ENCODE results near the gene GTF3C5. TPM values are rescaled to one million over a fixed set of nuclear protein-coding genes. Genes with fewer than 3 reads are reported as not detected.
"Not testable (repeated sequence)": the region's sequence is repeated elsewhere in the genome, so short reads cannot be mapped to it uniquely, and the experiment has no call there.

Gene GTF3C5
- total RNA-seq, 2 donors from 2014 or later = 89.7 to 94.6 TPM

GRCh38 chr9:133086212-133086860 lies 55.5 kb downstream of the GTF3C5 start:
- H3K27me3 ChIP-seq (ENCODE audit: control insufficient read depth, insufficient read depth, low read length, poor library complexity, severe bottlenecking); H3K9me3 ChIP-seq (ENCODE audit: control insufficient read depth, low read length); H3K4me3 ChIP-seq (ENCODE audit: low read length); H3K4me1 ChIP-seq (ENCODE audit: control insufficient read depth, insufficient read depth, low read length); DNase-seq; H3K9me3 Mint-ChIP-seq; H3K27me3 Mint-ChIP-seq (ENCODE audit: insufficient read depth); H3K4me1 Mint-ChIP-seq; H3K4me3 Mint-ChIP-seq; H3K36me3 Mint-ChIP-seq (ENCODE audit: low read depth); H3K36me3 ChIP-seq (ENCODE audit: control insufficient read depth, insufficient read depth, low read length); H3K27ac Mint-ChIP-seq; H3K27ac ChIP-seq (ENCODE audit: low read depth, low read length); H3K9ac ChIP-seq (ENCODE audit: extremely low read depth, low read length, poor library complexity, severe bottlenecking): not testable (repeated sequence)
- WGBS, 2 experiments (ENCODE audit: insufficient coverage in 1 of 2, insufficient read length in 1 of 2) = 90 to 94% methylated on average over 6 to 16 of the region's 17 CpGs

- Mint-ChIP-seq H3K9me3 (no peaks in the 10 kb centered on the region), H3K4me3 (no peak overlapping the region), H3K27me3 (ENCODE audit: insufficient read depth) (no peaks in the 10 kb centered on the region), H3K36me3 (ENCODE audit: low read depth) (no peaks in the 10 kb centered on the region), H3K27ac (no peak overlapping the region), H3K4me1 (no peaks in the 10 kb centered on the region)
- H3K4me3 ChIP-seq (ENCODE audit: low read length) = no peak overlapping the region
- DNase-seq = no peak
- no peak overlapping the region for H3K27ac ChIP-seq (ENCODE audit: low read depth, low read length)
- H3K9me3 ChIP-seq (ENCODE audit: control insufficient read depth, low read length) = no peaks in the 10 kb centered on the region
- 72 to 88% methylated on average over 5 to 15 of the region's 15 CpGs for WGBS, 2 experiments (ENCODE audit: insufficient coverage in 1 of 2, insufficient read length in 1 of 2)
- no peaks in the 10 kb centered on the region for H3K27me3 ChIP-seq (ENCODE audit: control insufficient read depth, insufficient read depth, low read length, poor library complexity, severe bottlenecking)
- no peak overlapping the region for H3K9ac ChIP-seq (ENCODE audit: extremely low read depth, low read length, poor library complexity, severe bottlenecking)
- no peaks in the 10 kb centered on the region for H3K36me3 ChIP-seq (ENCODE audit: control insufficient read depth, insufficient read depth, low read length)
- H3K4me1 ChIP-seq (ENCODE audit: control insufficient read depth, insufficient read depth, low read length) = no peaks in the 10 kb centered on the region
- TF ChIP-seq CTCF (conservative IDR thresholded peaks at IDR 0.05) = no peak
These were observed 56.1 kb downstream of the GTF3C5 start for GRCh38 chr9:133086894-133087293.

- no peaks in the 10 kb centered on the region for H3K27me3 ChIP-seq (ENCODE audit: control insufficient read depth, insufficient read depth, low read length, poor library complexity, severe bottlenecking)
- no peaks in the 10 kb centered on the region for H3K27me3 Mint-ChIP-seq (ENCODE audit: insufficient read depth)
- no peak for DNase-seq
These were observed 56.8 kb downstream of the GTF3C5 start for GRCh38 chr9:133087429-133088145.

More at GRCh38 chr9:133087429-133088145, 56.8 kb downstream of the GTF3C5 start:
- Mint-ChIP-seq H3K9me3 (no peaks in the 10 kb centered on the region), H3K4me1 (no peaks in the 10 kb centered on the region), H3K27ac (no peak overlapping the region), H3K4me3 (no peak overlapping the region), H3K36me3 (ENCODE audit: low read depth) (no peaks in the 10 kb centered on the region)
- TF ChIP-seq CTCF (conservative IDR thresholded peaks at IDR 0.05) = no peak
- Histone ChIP-seq H3K36me3 (ENCODE audit: control insufficient read depth, insufficient read depth, low read length) (no peaks in the 10 kb centered on the region), H3K27ac (ENCODE audit: low read depth, low read length) (no peak overlapping the region), H3K9ac (ENCODE audit: extremely low read depth, low read length, poor library complexity, severe bottlenecking) (no peak overlapping the region), H3K4me3 (ENCODE audit: low read length) (no peak overlapping the region), H3K9me3 (ENCODE audit: control insufficient read depth, low read length) (no peaks in the 10 kb centered on the region), H3K4me1 (ENCODE audit: control insufficient read depth, insufficient read depth, low read length) (no peaks in the 10 kb centered on the region)
- 84 to 90% methylated on average over 2 to 7 of the region's 7 CpGs for WGBS, 2 experiments (ENCODE audit: insufficient coverage in 1 of 2, insufficient read length in 1 of 2)

All from endodermal cell (in vitro differentiated cells).